GM21515 (cell line): ENCODE data around the gene TMEM258.

ENCODE experiments used
- ATAC-seq: cut with Tn5 transposase; IDR thresholded peaks from one replicate; pipeline ENCODE4 v1.9.1; 2021; ENCODE audit not compliant: unreplicated experiment

The TMEM258 gene

DNA sequence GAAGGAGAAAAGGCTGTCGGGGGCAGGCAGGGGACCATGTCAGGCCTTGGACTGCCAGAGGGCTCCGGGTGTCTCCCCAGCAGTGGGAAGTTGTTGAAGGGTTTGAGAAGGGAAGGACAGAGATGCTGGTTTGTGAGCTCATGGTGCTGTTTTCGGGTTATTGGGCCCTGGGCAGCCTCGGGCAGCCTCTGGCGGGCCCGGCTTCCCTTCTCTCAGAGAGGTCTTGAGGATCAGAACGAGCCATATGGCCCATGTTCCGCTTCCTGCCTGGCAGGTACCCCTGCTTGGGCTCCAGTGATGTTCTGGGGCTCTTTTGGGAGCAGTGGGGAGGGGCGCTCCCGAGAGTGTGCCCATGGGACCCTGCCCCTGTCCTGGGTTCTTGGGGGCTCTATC, 30.2 kb downstream of the TMEM258 start:
- ATAC-seq, result no peak

DNA sequence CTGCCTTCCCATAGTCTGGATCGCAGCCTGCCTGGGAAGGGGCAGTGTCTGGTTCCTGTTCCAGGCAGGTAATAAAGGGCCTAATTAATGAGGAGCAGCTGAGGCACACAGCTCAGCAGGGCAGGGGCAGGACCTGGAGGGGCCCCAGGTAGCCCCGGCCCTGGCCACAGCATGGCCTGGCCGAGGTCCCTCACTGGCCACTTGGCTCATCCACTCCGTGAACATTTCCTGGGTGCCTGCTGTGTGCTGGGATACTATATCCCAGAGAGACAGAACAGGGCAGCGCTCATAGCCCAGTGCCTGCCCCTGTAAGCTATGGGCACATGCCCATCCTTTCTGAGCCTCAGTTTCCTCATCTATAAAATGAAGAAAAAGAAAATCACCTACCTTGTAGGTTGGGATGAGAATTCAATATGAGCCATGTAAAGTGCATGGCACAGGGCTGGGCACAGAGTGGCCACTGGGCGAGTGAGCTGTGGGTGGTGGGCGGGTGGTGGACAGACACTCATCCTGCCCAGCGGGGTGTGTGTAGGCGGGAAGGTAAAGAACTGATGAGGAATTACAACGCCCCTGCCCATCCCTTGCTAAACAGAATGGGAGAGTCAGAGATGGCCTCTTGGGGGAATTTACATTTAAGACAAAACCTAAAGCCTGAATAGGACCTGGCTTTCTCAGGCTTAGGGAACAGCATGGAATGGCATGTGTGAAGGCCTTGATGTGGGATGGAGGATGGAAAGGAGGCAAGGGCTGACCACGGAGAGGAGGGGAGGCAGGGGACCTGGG, 30.8 kb downstream of the TMEM258 start:
- ATAC-seq, result no peak

DNA sequence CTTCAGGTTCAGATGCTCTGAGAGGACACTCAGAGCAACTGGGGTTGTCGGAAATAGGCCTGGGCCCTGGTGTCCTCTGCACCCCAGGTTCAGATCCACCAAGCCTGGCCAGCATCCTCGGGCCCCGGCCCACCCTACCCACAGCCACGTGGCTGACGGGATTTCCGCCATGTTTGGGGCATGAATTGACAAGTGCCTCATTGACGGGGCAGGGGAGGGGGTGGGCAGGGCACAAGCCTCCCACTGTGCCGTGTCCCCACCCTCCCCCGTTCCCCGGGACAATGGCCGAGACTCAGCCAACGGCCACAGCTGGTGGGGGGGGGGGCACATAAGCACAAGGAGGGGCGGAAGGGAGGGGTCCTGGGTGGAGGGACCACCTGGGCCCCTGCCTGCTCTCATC, 31.5 kb downstream of the TMEM258 start:
- no peak for ATAC-seq

DNA sequence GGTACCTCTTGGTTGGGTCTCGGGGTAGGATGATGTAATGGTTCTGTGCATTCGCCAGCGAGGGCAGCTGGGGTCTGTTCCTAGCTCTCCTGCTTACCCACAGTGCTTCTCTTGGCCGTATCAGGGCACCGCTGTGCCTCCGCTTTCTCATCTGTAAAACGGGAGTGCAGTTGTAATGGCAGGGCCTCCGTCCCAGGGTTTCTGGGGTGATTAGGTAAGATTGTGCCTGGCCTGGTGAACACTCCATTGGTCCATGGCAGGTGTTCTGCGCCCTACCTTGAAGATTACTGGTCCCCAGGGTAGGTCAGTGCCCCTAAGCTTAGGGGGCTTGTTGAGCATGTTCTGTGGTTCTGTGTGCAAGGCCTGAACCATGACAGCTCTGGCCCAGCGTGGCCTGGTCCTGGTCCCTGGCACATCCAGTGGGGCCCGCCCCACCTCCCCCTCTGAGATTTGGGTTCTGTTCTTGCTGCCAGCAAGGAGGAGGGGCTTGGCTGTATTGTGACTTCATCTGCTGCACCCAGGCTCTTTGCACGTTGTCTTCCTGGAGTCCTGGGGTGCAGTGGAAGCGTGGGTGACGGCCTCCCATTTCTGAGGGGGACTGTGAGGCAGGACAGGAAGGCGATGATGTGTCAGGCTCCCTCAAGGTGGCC, 35.1 kb downstream of the TMEM258 start:
- ATAC-seq, result no peak

DNA sequence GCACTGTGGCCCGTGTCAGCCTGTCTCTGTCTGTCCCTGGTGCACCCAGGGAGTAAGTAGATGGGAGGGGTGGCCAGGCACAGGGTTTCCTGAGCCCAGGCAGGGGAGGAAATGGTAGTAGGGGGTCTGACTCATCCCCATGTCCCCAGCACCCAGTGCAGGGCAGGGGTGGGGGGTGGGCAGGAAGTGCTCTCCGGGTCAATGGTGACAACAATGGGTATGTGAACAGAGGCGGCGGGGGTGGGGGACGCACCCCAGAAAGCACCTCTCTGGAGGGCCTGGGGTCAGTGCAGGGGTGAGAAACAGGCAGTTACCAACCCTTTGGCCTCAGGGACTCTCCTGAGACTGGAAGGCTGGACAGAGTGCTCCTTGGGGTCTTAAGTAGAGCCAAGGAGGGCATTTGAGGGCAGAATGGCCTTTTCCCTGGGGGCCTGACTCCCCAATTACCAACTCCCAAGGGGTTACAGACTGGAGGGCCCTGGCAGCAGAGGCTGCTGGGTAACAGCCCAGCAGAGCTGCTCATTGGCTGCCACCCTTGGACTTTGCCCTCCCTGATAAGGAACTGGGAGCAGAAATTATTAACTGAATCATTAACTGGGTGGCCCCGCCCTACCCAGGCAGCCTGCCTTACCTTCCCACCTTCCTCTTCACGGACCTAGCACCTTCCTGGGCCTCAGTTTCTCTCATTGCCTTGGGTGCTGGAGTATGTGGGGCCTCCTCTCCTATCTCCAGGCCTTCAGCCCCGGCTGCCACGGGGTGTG, 35.8 kb downstream of the TMEM258 start:
- no peak for ATAC-seq

DNA sequence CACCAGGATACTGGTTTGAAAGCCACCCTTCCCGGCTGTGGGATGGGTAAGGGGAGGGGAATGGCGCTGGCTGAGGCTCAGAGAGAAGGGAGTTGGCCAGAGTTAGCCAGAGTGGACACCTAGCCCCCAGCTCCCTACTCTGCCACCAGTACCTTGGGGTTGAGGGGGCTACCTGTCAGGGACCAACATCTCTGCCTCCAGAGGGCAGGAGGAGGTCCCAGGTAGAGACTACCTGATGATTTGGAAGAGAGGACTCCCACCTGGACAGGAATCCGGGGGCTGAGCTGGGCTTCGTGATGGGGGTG, 36.3 kb downstream of the TMEM258 start:
- ATAC-seq, result no peak

DNA sequence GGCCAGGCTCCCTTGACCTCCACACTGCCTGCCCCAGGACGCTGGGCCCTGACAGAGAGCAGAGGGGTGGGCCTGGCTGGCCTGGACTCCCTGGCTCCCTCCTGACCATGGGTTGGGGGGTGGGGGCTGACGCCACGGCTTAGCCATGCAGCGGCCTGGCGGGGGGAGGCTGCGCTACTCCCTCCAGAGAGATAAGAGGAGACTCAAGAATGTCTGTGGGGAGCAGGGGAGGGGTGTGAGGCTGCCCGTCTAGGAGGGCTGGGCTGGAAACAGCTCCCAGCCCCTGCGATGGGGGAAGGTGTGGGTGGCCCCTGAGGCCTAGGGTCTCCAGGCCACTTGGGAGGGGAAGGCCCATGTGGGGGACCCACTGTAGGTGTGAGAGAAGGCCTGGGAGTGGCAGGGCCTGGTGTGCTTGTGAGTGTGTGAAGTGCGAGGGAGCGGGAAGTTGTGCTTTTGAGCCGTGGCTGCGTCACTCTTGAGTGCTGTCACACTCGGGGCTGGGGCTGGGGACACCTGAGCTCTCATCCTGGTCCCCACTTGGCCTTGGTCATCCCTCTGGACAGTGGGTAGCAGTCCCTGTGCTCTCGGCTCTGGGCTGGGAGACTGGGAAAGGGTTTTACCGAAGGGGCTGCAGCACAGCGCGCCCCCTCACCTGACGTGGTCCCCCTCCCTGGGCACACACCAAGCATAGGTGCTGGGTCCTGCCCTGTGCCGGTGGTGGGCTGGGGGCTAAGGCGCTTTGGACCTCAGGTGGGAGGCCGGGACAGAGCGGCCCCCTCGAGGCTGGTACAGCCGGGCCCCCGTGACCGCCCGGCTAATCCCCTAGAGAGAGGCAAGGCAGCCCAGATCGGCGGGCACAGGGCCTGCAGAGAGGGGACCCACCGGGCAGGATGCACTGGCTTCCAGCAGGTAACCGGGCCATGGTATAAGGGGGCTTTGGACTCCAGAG, 37.6 kb downstream of the TMEM258 start:
- no peak for ATAC-seq

DNA sequence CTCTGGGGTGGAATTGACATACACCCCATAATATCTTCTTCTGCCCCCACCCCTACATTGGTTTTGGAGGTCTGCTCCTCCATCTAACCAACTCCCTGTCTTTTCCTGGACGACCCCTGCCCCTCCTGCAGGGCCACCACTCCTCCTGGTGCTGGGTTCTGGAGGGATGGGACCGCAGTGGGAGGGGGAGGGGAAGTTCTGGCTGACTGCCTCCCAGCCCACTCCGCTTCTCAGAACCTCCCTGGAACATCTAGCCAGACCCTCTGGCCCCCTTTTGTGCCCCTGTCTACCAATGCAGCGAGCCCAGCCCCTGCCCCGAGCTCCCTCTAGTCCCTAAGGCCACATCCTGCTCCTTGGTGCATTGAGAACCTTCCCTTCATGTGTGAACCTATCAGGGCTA, 38.7 kb downstream of the TMEM258 start:
- ATAC-seq, result no peak

DNA sequence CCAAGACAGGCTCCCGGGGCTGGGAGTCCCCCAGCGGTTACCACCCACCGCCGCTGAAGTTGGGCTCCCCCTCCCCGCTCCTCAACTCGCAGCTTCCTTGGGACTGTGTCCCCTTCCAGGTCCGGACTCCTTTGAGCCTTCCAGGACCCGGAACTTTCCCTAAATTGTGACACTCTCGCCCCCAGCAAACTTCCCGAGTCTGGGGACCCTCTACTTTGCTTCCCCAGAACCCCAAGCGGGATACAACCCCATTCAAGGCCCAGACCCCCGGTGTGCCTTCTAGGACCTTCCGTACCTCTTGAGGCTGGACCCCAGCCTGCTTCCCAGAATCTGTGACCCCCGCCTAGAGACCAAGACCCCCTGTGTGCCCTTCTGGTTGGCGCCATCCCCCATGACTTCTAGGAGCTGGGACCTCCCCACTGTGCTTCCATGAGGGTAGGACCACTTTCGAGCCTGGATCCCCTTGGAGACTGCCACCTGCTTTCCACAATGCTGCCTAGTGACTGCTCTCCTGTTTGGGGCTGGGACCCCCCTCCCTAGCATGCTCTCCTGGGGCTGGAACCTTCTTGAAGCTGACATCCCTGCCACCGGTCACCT, 39.4 kb downstream of the TMEM258 start:
- ATAC-seq, result no peak

DNA sequence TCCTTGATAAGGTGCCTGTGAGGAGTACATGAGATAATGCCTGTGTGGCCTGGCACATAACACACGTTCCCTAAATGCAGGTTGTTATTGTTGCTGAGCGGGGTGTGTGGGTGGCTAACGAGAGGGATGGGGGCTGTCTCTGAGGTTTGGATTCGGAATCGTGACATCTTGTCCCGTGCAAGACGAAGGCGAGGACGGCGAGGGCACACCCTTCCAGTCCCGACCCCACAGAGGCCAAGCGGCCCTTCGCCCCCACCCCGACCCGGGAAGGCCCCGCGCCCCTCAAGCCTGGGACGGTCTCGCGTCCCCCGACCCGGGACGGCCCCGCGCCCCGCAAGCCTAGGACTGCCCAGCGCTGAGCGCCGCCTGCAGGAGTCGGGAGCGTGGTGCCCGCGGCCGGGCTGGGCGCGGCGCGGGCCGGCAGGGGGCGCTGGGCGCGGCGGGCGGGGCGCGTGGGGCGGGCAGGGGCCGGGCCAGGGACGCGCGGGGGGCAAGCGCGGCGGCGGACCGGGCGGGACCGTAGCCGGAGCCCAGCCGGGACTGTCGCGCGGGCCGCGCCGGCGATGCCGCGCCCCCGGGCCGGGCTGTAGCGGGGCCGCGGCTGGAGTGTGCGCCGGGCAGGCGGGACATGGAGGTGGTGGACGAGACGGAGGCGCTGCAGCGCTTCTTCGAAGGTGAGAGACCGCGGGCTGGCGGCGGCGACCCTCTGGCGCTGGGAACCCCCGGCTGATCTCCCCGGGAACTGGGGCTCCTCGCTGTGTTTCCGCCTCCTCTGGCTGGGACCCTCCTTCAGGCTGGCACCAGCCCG, 40.1 kb downstream of the TMEM258 start, which contains the start of gene MYRF:
Gene MYRF, plus strand, starts transcription at position 520 of the 808 bp plus-strand sequence. Its CDS starts 109 bp downstream, at position 629.
- ATAC-seq, result no peak

DNA sequence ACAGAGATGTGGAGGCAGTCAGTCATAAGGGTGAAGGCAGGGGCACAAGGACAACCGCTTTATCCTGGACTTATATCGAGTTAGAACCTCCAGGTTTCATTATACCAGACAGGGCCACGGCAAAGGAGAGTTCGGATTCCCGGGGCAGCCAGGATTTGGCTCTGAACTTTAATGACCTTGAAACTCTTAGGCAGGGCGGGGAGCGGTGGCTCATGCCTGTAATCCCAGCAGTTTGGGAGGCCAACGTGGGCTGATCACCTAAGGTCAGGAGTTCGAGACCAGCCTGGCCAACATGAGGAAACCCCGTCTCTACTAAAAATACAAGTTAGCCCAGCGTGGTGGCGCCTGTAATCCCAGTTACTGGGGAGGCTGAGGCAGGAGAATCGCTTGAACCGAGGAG, 41.0 kb downstream of the TMEM258 start:
- no peak for ATAC-seq

DNA sequence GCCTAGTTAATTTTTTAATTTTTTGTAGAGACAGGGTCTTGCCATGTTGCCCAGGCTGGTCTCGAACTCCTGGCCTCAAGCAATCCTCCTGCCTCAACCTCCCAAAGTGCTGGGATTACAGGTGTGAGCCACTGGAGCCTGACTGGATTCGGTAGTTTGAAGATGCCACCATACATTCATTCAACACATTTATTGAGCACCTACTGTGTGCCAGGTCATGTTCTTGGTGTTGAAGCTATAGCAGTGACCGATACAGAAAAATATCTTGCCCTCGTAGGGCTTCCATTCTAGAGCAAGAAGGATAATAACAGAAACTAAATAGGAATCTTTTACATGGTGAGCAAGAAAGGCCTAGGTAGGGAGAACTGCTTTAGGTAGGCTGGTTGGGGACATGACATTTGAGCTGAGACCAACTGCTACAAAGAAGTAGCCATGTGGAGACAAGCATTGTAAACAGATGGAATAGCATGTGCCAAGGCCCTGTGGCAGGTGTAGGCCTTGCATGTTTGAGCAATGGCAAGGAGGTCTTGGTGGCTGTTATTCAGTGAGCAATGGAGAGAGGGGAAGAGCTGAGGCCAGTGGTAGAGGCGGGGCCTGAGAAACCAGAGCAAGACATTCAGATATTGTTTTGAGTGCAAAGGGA, 41.6 kb downstream of the TMEM258 start:
- no peak for ATAC-seq

DNA sequence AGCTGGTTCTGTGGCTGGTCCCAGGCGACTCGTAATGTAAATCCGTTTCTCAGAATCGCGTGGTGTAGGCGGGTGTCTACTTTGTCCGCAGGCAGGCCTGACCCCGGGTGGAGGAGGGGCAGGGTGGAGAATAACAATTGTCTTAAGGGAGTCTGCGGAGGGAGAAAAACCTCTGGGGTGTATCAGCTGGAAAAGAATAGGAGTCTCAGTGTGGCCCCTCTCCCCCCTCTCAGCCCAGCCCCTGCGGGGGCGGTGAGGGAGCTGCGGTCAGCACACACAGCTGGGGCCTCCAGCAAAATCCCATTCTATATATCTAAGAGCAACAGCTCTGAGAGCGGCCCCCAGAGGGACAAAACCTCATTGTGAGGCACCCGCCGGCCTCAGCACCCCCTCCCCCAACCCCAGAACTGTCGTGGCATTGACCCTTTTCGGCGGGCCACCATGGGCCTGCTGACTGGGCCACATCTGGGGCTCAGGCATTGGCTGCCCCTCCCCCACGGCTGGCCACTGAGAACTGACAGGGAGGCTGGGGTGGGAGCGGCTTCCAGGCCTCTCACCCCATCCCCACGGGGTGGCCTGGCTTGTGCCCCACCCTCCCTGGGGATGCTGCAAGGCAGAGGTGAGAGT, 42.7 kb downstream of the TMEM258 start:
- ATAC-seq, result no peak

DNA sequence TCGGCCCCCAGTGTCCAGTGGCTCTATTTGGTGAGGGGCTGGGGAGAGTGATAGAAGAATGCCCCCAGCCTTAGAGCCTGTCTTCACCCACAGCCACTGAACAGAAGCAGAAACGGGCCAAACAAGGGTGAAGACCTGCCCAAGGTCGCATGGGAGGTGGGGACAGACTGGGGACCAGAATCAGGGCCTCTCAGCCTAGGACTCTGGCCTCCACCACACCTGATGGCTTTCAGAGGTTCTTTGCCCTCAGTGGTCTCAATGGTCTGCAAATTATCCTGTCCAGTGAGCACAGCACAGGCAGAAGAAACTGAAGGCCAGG, 44.5 kb downstream of the TMEM258 start:
- no peak for ATAC-seq

DNA sequence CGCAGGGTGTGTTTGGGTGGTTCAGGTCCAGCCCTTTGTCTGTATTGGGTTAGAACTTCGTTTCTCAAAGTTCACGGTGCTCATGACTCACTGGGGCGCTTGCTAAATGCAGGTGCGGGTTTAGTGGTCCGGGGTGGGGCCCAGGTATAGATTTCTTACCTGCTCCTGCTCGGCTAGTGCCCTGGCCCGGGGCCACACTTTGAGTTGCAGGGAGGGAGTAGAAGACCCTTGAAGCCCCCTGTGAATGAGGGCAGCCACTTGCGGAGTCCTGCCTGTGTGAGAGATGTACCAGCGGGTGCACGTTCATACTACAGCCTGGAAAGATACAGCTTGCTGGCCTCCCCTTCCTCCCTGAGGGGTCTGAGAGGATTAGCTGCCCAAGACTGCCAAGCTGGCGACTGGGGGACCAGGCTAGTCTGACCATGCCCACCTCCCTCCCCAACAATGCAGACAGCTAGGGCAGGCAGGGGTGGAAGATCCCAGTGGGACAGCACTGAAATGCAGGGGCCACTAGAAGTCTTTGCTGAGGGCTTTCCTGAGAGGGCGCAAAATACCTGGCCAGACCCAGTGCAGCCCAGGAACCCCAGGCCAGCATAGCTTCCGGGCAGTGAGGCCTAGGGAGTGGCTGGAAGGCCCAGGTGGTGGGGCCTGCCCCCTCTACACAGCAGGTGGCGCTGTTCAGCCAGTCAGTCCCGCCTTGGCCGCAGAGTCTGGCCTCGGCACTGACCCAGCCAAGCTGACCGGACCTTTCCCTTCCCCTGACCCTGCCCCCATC, 45.0 kb downstream of the TMEM258 start:
- peak; percentile 63 for ATAC-seq

DNA sequence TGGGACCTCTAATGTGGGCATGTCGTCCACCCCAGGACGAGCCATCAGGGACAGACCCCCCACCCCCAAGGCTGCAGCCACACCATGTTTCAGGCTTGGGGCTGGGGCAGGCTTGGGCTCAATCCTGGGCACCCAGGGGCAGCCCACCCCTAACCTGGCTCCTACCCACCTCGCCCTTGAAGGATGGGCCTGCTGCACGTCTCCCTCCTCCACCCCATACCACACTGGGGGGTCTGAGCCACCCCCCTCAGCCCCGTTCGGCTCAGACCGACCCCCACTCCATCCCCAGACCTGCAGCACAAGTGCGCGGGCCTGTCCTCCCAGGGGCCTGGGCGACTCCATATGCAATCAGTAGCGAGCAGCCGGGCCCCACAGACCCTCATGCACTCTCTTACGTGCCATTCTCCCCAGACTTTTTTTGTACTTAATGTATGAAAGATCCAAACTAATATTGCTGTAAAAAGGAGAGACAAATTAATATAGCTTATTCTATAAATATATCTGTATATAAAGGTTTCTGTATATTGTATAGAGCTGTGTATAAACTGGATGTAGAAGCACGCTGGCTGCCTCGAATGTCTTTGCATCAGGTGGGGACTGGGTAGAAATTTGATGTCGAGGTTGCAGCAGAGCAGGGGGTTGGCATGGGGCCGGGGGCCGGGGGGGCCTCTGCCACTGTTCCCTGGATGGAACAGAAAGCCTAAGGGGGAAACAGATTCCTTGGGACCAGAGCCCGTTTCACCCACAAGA, 45.8 kb downstream of the TMEM258 start:
- no peak for ATAC-seq

DNA sequence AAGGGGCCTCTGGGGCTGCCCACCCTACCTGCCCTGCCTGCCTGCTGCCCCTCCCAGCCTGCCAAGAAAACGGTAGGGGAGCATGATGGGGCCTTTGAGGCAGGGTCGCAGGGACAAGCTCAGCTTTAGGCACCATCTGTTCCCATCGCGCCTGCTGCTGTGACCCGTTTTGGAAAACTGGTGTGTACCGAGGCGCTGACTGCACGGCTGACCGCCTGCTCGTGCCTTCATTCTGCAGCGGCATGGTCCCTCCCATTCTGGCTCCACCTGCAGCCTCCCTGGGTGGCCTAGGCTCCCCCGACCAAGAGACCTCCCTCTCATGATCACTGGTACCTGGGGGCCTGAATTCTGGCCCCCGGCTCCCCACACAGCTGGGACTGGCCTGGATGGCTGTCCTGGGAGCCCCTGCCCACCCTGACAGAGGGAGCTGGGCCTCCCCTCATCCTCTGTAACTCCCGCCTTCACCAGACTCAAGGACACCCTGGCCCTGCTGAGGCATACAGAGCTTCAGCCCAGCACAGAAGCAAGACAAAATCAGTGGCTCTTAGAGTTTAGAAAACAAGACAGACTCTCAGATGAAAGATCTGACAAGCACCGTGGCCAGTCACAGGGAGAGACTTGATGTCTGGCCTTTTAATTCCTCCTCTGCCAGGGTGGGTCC, 46.5 kb downstream of the TMEM258 start:
- ATAC-seq, result no peak
